ENCODE data around the gene RSPH6A. TPM values are rescaled to one million over a fixed set of nuclear protein-coding genes. Genes with fewer than 3 reads are reported as not detected.

The RSPH6A gene
- total and polyA plus RNA-seq, 2 of the 13 experiments (the other 11 are each of a cell fraction or from before 2014, with no cell fraction given), result 0.07 TPM; not detected in 1

GRCh38 chr19:45791744-45792469, 23.2 kb downstream of the RSPH6A start:
- ATAC-seq (no peak), FAIRE-seq (no peak), DNase-seq (ENCODE audit: low spot score) (no peak)
- POLR2A ChIA-PET, result interaction anchor here (1.5 to 2.3 kb wide), 3 partner anchors 10 to 24 kb away, joined by 3 to 23 read pairs (median 14); partner anchors contain the start of genes DMPK and SIX5
- intact Hi-C loops (cut with micrococcal nuclease; ENCODE audit: unreplicated experiment) (no loop called here), in situ Hi-C loops (cut with HindIII; ENCODE audit: extremely low pct_ligation_motif_present, low pct_unique_long_range_greater_than_20kb) (no loop called here)
- H4K20me1 ChIP-seq (ENCODE audit: insufficient read depth, low read length), result no peaks in the 10 kb centered on the region
- H3K4me3 ChIP-seq (replicated peaks in 1 of 3; ENCODE audit: insufficient read depth in 1 of 3, low read depth in 2 of 3, low read length in 3 of 3), result peak overlapping the region; percentile 93 to 99 (median 94)
- CTCF ChIA-PET (ENCODE audit: low intra/inter-chr PET ratio, low total read pairs), result interaction anchor here (1.3 kb wide), 1 partner anchor 91 kb away, joined by 5 read pairs; no protein-coding TSS in a partner anchor
- TF ChIP-seq ZNF274 (CRISPR knock-in tag; IDR thresholded peaks at IDR 0.05) (0 out of 2 replicates have a peak, but pooled peaks have one; percentile 7), AGO2 (optimal IDR thresholded peaks at IDR 0.05; ENCODE audit: low read depth, low read length) (peak; percentile 18), FLYWCH1 (CRISPR knock-in tag; IDR thresholded peaks at IDR 0.05) (0 out of 2 replicates have a peak, but pooled peaks have one; percentile 16), GMEB2 (CRISPR knock-in tag; IDR thresholded peaks at IDR 0.05; ENCODE audit: low read depth) (no peak)
- peaks cover 0 to 9% of the 10 kb centered on the region in 2 experiments; a peak in 1 of 5 replicates for H3K27me3 ChIP-seq (ENCODE audit: control insufficient read depth in 1 of 2, insufficient read depth in 2 of 2, low read length in 2 of 2)
- BruUV-seq (replicated peaks), result TSS peak; percentile 55
- H3K79me2 ChIP-seq (ENCODE audit: insufficient read depth, low read length), result peaks cover 14% of the 10 kb centered on the region
- peaks cover 11 to 27% of the 10 kb centered on the region in 2 experiments for H3K36me3 ChIP-seq (replicated peaks in 1 of 2; ENCODE audit: control insufficient read depth in 1 of 2, insufficient read depth in 2 of 2, low read length in 2 of 2)
- H3K4me1 ChIP-seq (ENCODE audit: insufficient read depth, low read length), result peaks cover 20% of the 10 kb centered on the region
- H3K9ac ChIP-seq (ENCODE audit: insufficient read depth, low read depth, low read length), result peak overlapping the region; percentile 88
- peak overlapping the region; percentile 35 for H3K27ac ChIP-seq (ENCODE audit: extremely low read length, insufficient read depth, low read length)
- WGBS (ENCODE audit: low lambda C conversion rate), result 8% methylated on average over 30 of the region's 31 CpGs
- peak overlapping the region; percentile 100 for H3K4me2 ChIP-seq (ENCODE audit: low read depth, low read length)
- H3K9me3 ChIP-seq (ENCODE audit: low read length), result no peaks in the 10 kb centered on the region
- no peak overlapping the region for H2AFZ ChIP-seq (ENCODE audit: low read length)

GRCh38 chr19:45790942-45791341, 24.2 kb downstream of the RSPH6A start:
- in situ Hi-C loops (cut with HindIII; ENCODE audit: extremely low pct_ligation_motif_present, low pct_unique_long_range_greater_than_20kb), result no loop called here
- no TSS peak for BruUV-seq (replicated peaks)
- 98% methylated on average over 8 of the region's 8 CpGs for WGBS (ENCODE audit: low lambda C conversion rate)
- intact Hi-C loops (cut with micrococcal nuclease; ENCODE audit: unreplicated experiment), result no loop called here
- Histone ChIP-seq H3K9me3 (ENCODE audit: low read length) (no peaks in the 10 kb centered on the region), H3K4me1 (ENCODE audit: insufficient read depth, low read length) (peaks cover 20% of the 10 kb centered on the region), H2AFZ (ENCODE audit: low read length) (no peak overlapping the region), H3K36me3 (replicated peaks in 1 of 2; ENCODE audit: control insufficient read depth in 1 of 2, insufficient read depth in 2 of 2, low read length in 2 of 2) (peaks cover 11 to 30% of the 10 kb centered on the region in 2 experiments), H3K4me3 (replicated peaks in 1 of 3; ENCODE audit: insufficient read depth in 1 of 3, low read depth in 2 of 3, low read length in 3 of 3) (peak overlapping the region in 2 of 3 experiments; percentile 93 to 94; a peak in 2 of 6 replicates), H3K9ac (ENCODE audit: insufficient read depth, low read depth, low read length) (peak overlapping the region; percentile 88; the same call in 1 of the 2 replicates), H3K4me2 (ENCODE audit: low read depth, low read length) (peak overlapping the region; percentile 100; the same call in 1 of the 2 replicates), H3K79me2 (ENCODE audit: insufficient read depth, low read length) (peaks cover 14% of the 10 kb centered on the region), H3K27ac (ENCODE audit: extremely low read length, insufficient read depth, low read length) (no peak overlapping the region), H3K27me3 (ENCODE audit: control insufficient read depth in 1 of 2, insufficient read depth in 2 of 2, low read length in 2 of 2) (peaks cover 0 to 9% of the 10 kb centered on the region in 2 experiments; a peak in 2 of 5 replicates), H4K20me1 (ENCODE audit: insufficient read depth, low read length) (no peaks in the 10 kb centered on the region)
- ChIA-PET POLR2A (interaction anchor here (1.5 to 2.3 kb wide), 2 partner anchors 9 to 20 kb away, joined by 3 to 14 read pairs; partner anchors contain the start of gene DMPK), CTCF (ENCODE audit: low intra/inter-chr PET ratio, low total read pairs) (no interaction called here)
- no peak for TF ChIP-seq SALL1 (CRISPR knock-in tag; IDR thresholded peaks at IDR 0.05)
- FAIRE-seq (no peak), DNase-seq (ENCODE audit: low spot score) (no peak), ATAC-seq (no peak)

Measured in HepG2 (cell line).